RWPE2 (cell line): ENCODE measurements around the gene ABRAXAS1.

Experiments used
- ATAC-seq: fragments of 200-7000 bp; cut with Tn5 transposase; 3 replicates; pipeline ENCODE4 v1.9.1; 2021; ENCODE audit warnings: low read depth
- DNase-seq: peaks from one replicate; pipeline ENCODE4 v3.0.0-alpha.2; 2020; ENCODE audit warnings: low spot score
- H3K27ac ChIP-seq: fragments of 450-650 bp; 2 replicates; pipeline ENCODE4 v1.5.1; 2017; ENCODE audit warnings: mild to moderate bottlenecking; ENCODE audit not compliant: poor library complexity, severe bottlenecking
- H3K27me3 ChIP-seq: fragments of 250-450 bp; sonication (Bioruptor Pico); 2 replicates; pipeline ENCODE4 v1.5.1; 2021; ENCODE audit warnings: mild to moderate bottlenecking, moderate library complexity; ENCODE audit not compliant: insufficient read depth, poor library complexity, severe bottlenecking
- H3K36me3 ChIP-seq: fragments of 250-450 bp; sonication (Bioruptor Pico); 2 replicates; pipeline ENCODE4 v1.5.1; 2020; ENCODE audit warnings: low read depth, mild to moderate bottlenecking, moderate library complexity
- H3K4me1 ChIP-seq: fragments of 250-450 bp; sonication (Bioruptor Pico); 2 replicates; pipeline ENCODE4 v1.5.1; 2021; ENCODE audit warnings: mild to moderate bottlenecking, moderate library complexity; ENCODE audit not compliant: insufficient read depth, poor library complexity, severe bottlenecking
- H3K4me3 ChIP-seq: fragments of 250-450 bp; sonication (Bioruptor Pico); 2 replicates; pipeline ENCODE4 v1.5.1; 2021; ENCODE audit warnings: mild to moderate bottlenecking, moderate library complexity; ENCODE audit not compliant: severe bottlenecking
- H3K9me3 ChIP-seq: fragments of 250-450 bp; sonication (Bioruptor Pico); 2 replicates; pipeline ENCODE4 v1.5.1; 2021; ENCODE audit warnings: mild to moderate bottlenecking, moderate library complexity; ENCODE audit not compliant: severe bottlenecking
- CTCF ChIP-seq: fragments of 450-650 bp; IDR thresholded peaks from one replicate; pipeline ENCODE4 v1.5.1; 2017; ENCODE audit warnings: mild to moderate bottlenecking, moderate library complexity; ENCODE audit not compliant: poor library complexity, severe bottlenecking

Gene ABRAXAS1

DNA sequence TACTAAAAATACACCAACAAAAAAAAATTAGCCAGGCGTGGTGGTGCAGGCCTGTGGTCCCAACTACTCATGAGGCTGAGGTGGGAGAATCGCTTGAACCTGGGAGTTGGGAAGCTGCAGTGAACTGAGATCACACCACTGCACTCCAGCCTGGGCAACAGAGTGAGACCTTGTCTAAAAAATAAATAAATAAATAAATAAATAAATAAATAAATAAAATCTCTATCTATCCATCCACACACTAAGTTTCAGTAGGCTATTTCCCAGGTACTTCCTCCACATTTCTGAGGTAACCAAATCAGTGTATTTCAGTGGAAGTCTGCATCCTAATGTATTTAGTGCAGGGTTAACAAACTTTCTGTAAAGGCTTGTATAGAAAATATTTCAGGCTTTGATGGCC lies 10.9 kb downstream of the ABRAXAS1 start:
- DNase-seq (no peak), ATAC-seq (no peak)
- Histone ChIP-seq H3K36me3 (peaks cover 26% of the 10 kb centered on the region), H3K9me3 (no peaks in the 10 kb centered on the region), H3K4me3 (no peak overlapping the region), H3K27ac (no peak overlapping the region), H3K27me3 (no peaks in the 10 kb centered on the region), H3K4me1 (no peaks in the 10 kb centered on the region)
- TF ChIP-seq CTCF = no peak

DNA sequence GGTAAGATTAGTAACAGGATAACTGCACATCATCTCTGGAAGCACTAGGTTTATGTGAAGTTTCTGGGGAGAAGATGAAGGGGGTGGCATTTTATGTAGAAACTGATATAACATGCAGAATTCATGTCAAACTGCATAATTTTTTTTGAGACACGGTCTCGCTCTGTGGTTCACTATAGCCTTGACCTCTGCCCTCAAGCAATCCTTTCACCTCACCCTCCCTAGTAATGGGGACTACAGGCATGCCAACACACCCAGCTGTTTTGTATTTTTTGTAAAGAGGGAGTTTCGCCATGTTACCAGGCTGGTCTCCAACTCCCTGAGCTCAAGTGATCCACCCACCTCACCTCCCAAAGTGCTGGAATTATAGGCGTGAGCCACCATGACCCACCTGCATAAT lies 11.5 kb downstream of the ABRAXAS1 start:
- no peak for ATAC-seq
- H3K27ac ChIP-seq = no peak overlapping the region
- peaks cover 32% of the 10 kb centered on the region for H3K36me3 ChIP-seq
- H3K9me3 ChIP-seq = no peaks in the 10 kb centered on the region
- H3K27me3 ChIP-seq = no peaks in the 10 kb centered on the region
- no peak overlapping the region for H3K4me3 ChIP-seq
- no peak for TF ChIP-seq CTCF
- no peak for DNase-seq
- H3K4me1 ChIP-seq = no peaks in the 10 kb centered on the region

DNA sequence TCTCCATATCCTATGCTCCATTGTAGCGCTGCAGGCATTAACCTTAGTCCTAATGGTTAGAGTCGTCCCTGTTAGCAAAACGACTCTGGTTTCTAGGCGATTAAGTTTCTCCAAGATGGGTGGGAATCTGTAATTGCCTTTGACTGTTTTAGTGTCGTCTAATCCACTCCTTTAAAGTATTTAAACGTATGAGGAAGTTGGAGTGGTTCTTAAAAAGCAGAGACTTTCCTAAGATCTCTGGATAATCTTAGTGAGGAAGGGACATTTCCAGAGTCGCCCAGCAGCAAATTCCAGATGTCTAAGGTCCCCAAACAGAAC lies 28.8 kb downstream of the ABRAXAS1 start:
- no peaks in the 10 kb centered on the region for H3K9me3 ChIP-seq
- TF ChIP-seq CTCF = no peak
- H3K27ac ChIP-seq = peak overlapping the region; percentile 62
- DNase-seq (no peak), ATAC-seq (no peak)
- no peaks in the 10 kb centered on the region for H3K27me3 ChIP-seq
- H3K36me3 ChIP-seq = peaks cover 59% of the 10 kb centered on the region
- peak overlapping the region; percentile 82 for H3K4me3 ChIP-seq
- H3K4me1 ChIP-seq = peaks cover 4% of the 10 kb centered on the region

DNA sequence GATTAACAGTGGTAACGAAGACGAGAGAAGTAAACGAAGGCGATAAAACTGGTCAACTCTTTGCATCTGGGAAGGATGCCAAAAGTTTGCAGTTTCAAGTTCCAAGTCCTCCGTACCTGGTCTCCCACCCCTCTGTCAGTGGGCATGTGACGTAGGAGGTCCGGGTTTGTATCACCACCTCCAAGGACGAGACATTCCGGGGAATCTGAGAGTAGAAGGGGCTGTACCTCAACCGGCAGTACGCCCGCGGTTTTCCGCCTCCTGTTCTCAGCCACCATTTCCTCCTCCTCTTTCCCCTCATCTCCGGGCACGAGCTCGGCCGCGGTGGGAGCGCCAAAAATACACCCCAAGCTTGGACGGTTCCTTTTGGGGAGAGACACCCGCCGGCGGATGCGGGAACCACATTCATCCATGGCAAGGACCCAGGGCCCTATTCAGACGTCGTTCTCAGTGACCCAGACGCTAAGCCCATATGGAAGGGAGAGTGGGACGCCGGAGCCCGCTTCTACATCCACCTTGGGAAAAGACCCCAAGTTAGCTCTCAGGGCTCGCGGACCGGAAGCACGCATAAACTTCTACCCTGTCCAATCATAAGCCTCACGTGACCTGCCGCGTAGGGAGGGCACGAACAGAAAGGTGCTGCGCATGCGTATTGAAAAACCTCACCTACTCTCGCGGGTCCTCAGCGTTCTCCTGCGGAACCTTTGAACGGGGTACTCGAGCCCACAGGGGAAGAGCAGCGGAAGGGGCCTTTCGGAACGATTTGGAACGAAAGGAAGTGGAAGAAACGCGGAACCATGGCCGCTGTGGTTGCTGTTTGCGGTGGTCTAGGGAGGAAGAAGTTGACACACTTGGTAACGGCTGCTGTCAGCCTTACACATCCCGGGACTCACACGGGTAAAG lies 29.4 kb downstream of the ABRAXAS1 start, which contains the start of the genes HELQ and MRPS18C:
TSS of gene HELQ (minus strand) at position 543 of the 903 bp plus-strand sequence. CDS start at position 413, 130 bp downstream.
TSS of gene MRPS18C (plus strand) at position 778 of the 903 bp plus-strand sequence. CDS start at position 798, 20 bp downstream.
- peaks cover 4% of the 10 kb centered on the region for H3K4me1 ChIP-seq
- no peaks in the 10 kb centered on the region for H3K9me3 ChIP-seq
- peak within 1 kb of the TSS; percentile 62 for H3K27ac ChIP-seq
- peak within 1 kb of the TSS; percentile 82 for H3K4me3 ChIP-seq
- no peaks in the 10 kb centered on the region for H3K27me3 ChIP-seq
- ATAC-seq (peak; percentile 94), DNase-seq (peak; percentile 98)
- peaks cover 53% of the 10 kb centered on the region for H3K36me3 ChIP-seq
- no peak for TF ChIP-seq CTCF

- peak overlapping the region; percentile 82 for H3K4me3 ChIP-seq
- DNase-seq = no peak
- peaks cover 4% of the 10 kb centered on the region for H3K4me1 ChIP-seq
- peaks cover 45% of the 10 kb centered on the region for H3K36me3 ChIP-seq
- ATAC-seq = no peak
- TF ChIP-seq CTCF = no peak
- no peaks in the 10 kb centered on the region for H3K9me3 ChIP-seq
- H3K27ac ChIP-seq = peak overlapping the region; percentile 62
- no peaks in the 10 kb centered on the region for H3K27me3 ChIP-seq
Measured at GRCh38 chr4:83454686-83455085, 30.2 kb downstream of the ABRAXAS1 start.
